Heart left ventricle (tissue), 16 donors: ENCODE data around the gene DNAAF3. TPM values are rescaled to one million over a fixed set of nuclear protein-coding genes. Genes with fewer than 3 reads are reported as not detected.
A peak's percentile ranks its signal among the peaks of the same experiment; 100 is the strongest.

ENCODE experiments used
- ATAC-seq, 4 donors: fragments of 200-7000 bp; cut with Tn5 transposase; one replicate each; pipeline ENCODE4 v1.9.1; 2020 to 2022; ENCODE audit warnings: moderate library complexity in 4 of 4, mild to moderate bottlenecking in 3 of 4, moderate number of reproducible peaks in 1 of 4
- DNase-seq, 5 donors: peaks; one replicate each; pipeline ENCODE4 v3.0.0-alpha.2; 2020
- H3K27ac ChIP-seq, 12 donors: fragments of 200-600 bp; sonication (generic) in 4 of 12; one replicate each; pipeline versions ENCODE4 v1.5.0 to v1.8.0; 2016 to 2022; ENCODE audit warnings: mild to moderate bottlenecking in 2 of 12
- H3K27me3 ChIP-seq, 9 donors: fragments of 200-600 bp; sonication (generic) in 2 of 9; one replicate each; pipeline versions ENCODE4 v1.5.1 to v1.8.0; 2016 to 2022; ENCODE audit warnings: mild to moderate bottlenecking in 3 of 9
- H3K36me3 ChIP-seq, 9 donors: fragments of 200-600 bp; sonication (generic) in 2 of 9; one replicate each; pipeline versions ENCODE4 v1.5.0 to v1.8.0; 2018 to 2022; ENCODE audit warnings: mild to moderate bottlenecking in 2 of 9
- H3K4me1 ChIP-seq, 12 donors: fragments of 200-600 bp; sonication (generic) in 4 of 12; one replicate each; pipeline versions ENCODE4 v1.5.0 to v1.8.0; 2016 to 2022; ENCODE audit warnings: mild to moderate bottlenecking in 3 of 12
- H3K4me3 ChIP-seq, 12 donors: fragments of 200-600 bp; sonication (generic) in 4 of 12; one replicate each; pipeline versions ENCODE4 v1.5.0 to v1.8.0; 2017 to 2022; ENCODE audit warnings: mild to moderate bottlenecking in 9 of 12, moderate library complexity in 4 of 12
- H3K9me3 ChIP-seq, 12 donors: fragments of 200-600 bp; sonication (generic) in 4 of 12; one replicate each; pipeline versions ENCODE4 v1.5.0 to v1.8.0; 2016 to 2022; ENCODE audit warnings: mild to moderate bottlenecking in 1 of 12
- CTCF ChIP-seq, 12 donors: fragments of 200-600 bp; sonication (generic) in 4 of 12; IDR thresholded peaks; one replicate each; pipeline versions ENCODE4 v1.5.0 to v1.8.0; 2018 to 2022; ENCODE audit warnings: antibody characterized with exemption in 12 of 12, mild to moderate bottlenecking in 5 of 12
- POLR2A ChIP-seq, 2 donors: fragments of 450-650 bp; IDR thresholded peaks; one replicate each; pipeline ENCODE4 v1.6.1; 2017; ENCODE audit warnings: antibody characterized with exemption in 2 of 2, mild to moderate bottlenecking in 2 of 2, moderate library complexity in 2 of 2
- WGBS, 4 donors: extraction: QIAGEN DNeasy Blood & Tissue Kit in 2 of 4; methylation state at CpG; one replicate each; pipeline versions ENCODE4 v1.1.5 to v1.1.7; 2013 to 2018; 5-methylcytosine and 5-hydroxymethylcytosine counted together
- intact Hi-C, 10 donors: fragments of 100-400 bp; cut with DNase I; formaldehyde crosslinking; loops; one replicate each; pipeline versions ENCODE4 v1.11.1 to v1.14.2; 2022
- polyA plus RNA-seq, 2 donors: library from polyadenylated mRNA; stranded (reverse); fragments of 200-250 nt; gene quantifications; one replicate each; pipeline ENCODE4 v1.2.3, GENCODE V29; 2013
- total RNA-seq, 9 donors: library from RNA; depleted of rRNA in 2 of 9; stranded (reverse); fragments of >200 nt in 2 of 9; fragmentation: NEBNext Ultra II Directional in 3 of 9; extraction: Animal tissue kit (Norgen Biotek cat#: 25700) in 3 of 9; gene quantifications; one replicate each; pipeline versions ENCODE4 v1.1.0 to v1.2.4, GENCODE V29; 2016 to 2023
- donor health status: ischemic (EF 13 %, LVEDD 7.1; RV severe dilation, severe dysfunction).
- donor health status: healthy with polysubstance abuse.
- donor health status: DM: no; HTN: yes; CAD: no.
- donor health status: DM: no; HTN: no; CAD: no.
- donor health status: ischemic (EF 25% LVEDD 6.9; RV normal size, moderate dysfunction).
- donor health status: ischemic (EF 25% LVEDD 5.7; RV mildly dilated, moderate dysfunction).
- donor health status: healthy.
- donor health status: DM: yes; HTN: yes; CAD: no.
- donor health status: ischemic (EF 35%, LVEDD 5.7; RV mildly dilated, moderate dysfunction).
- donor health status: nonischemic (EF 11% LVEDD 7.7; RV severe dilation, severe dysfunction).
- donor health status: DM: yes; HTN: yes; CAD: no.
- donor health status: PGD.
- donor health status: ischemic (EF 29% LVEDD 5.4; RV normal size, mild dysfunction).
- donor health status: nonischemic (EF 23%, LVEDD 6.1; RV moderate dilation, normal function).

Gene DNAAF3
- total and polyA plus RNA-seq, 11 donors, result 0.56 to 5.7 (median 2.1) TPM

GRCh38 chr19:55169136-55169535 lies 2.7 kb upstream of the DNAAF3 start:
- TF ChIP-seq CTCF (IDR thresholded peaks at IDR 0.05) (no peak), POLR2A (IDR thresholded peaks at IDR 0.05) (no peak)
- DNase-seq (no peak), ATAC-seq (no peak)
- Histone ChIP-seq H3K9me3 (no peaks in the 10 kb centered on the region), H3K27me3 (peaks cover 27 to 89% (median 61%) of the 10 kb centered on the region in 9 donors), H3K4me3 (no peak overlapping the region), H3K27ac (no peak overlapping the region), H3K36me3 (peaks cover 0 to 11% (median 0%) of the 10 kb centered on the region in 9 donors), H3K4me1 (peaks cover 0 to 26% (median 13%) of the 10 kb centered on the region in 12 donors)
- WGBS, 4 donors, result 65 to 68% (median 65%) methylated on average over 4 of the region's 4 CpGs
- intact Hi-C loops, result no loop called here

GRCh38 chr19:55165952-55166529 lies 372 bp downstream of the DNAAF3 start:
- intact Hi-C loops, result no loop called here
- Histone ChIP-seq H3K9me3 (no peaks in the 10 kb centered on the region), H3K4me1 (peaks cover 0 to 21% (median 9%) of the 10 kb centered on the region in 12 donors), H3K27ac (no peak overlapping the region), H3K36me3 (peaks cover 0 to 23% (median 0%) of the 10 kb centered on the region in 9 donors), H3K27me3 (peaks cover 5 to 87% (median 48%) of the 10 kb centered on the region in 9 donors), H3K4me3 (peak overlapping the region in 11 of 12 donors; percentile 16 to 59 (median 46))
- TF ChIP-seq CTCF (IDR thresholded peaks at IDR 0.05), result peak; percentile 10 to 63 (median 46)
- no peak for TF ChIP-seq POLR2A (IDR thresholded peaks at IDR 0.05)
- DNase-seq (peak; percentile 72 to 82 (median 74)), ATAC-seq (peak; percentile 74 to 87 (median 84))
- WGBS, 4 donors, result 0 to 3% (median 1%) methylated on average over 15 to 34 of the region's 34 CpGs

- H3K36me3 ChIP-seq, result peaks cover 0 to 23% (median 0%) of the 10 kb centered on the region in 9 donors
- no peak for ATAC-seq
- no peak overlapping the region for H3K4me3 ChIP-seq
- intact Hi-C loops, result no loop called here
- peaks cover 0 to 42% (median 14%) of the 10 kb centered on the region in 12 donors for H3K4me1 ChIP-seq
- DNase-seq, result no peak
- 40 to 57% (median 52%) methylated on average over 46 to 61 of the region's 61 CpGs for WGBS, 4 donors
- peaks cover 2 to 65% (median 23%) of the 10 kb centered on the region in 9 donors for H3K27me3 ChIP-seq
- H3K9me3 ChIP-seq, result no peaks in the 10 kb centered on the region
- TF ChIP-seq POLR2A (IDR thresholded peaks at IDR 0.05) (no peak), CTCF (IDR thresholded peaks at IDR 0.05) (no peak)
- peak overlapping the region in 1 of 12 donors; percentile 95 for H3K27ac ChIP-seq
Measured at GRCh38 chr19:55161571-55162322, 4.7 kb downstream of the DNAAF3 start.

GRCh38 chr19:55160986-55161365 lies 5.4 kb downstream of the DNAAF3 start:
- H3K9me3 ChIP-seq, result no peaks in the 10 kb centered on the region
- H3K27ac ChIP-seq, result peak overlapping the region in 3 of 12 donors; percentile 29 to 95 (median 33)
- TF ChIP-seq CTCF (IDR thresholded peaks at IDR 0.05), result no peak
- peak overlapping the region in 6 of 12 donors; percentile 4 to 83 (median 42) for H3K4me3 ChIP-seq
- H3K27me3 ChIP-seq, result peaks cover 0 to 64% (median 26%) of the 10 kb centered on the region in 9 donors
- DNase-seq, result no peak
- no peak for ATAC-seq
- H3K36me3 ChIP-seq, result peaks cover 0 to 26% (median 0%) of the 10 kb centered on the region in 9 donors
- H3K4me1 ChIP-seq, result peaks cover 0 to 43% (median 12%) of the 10 kb centered on the region in 12 donors
- intact Hi-C loops, result no loop called here
- WGBS, 4 donors, result 20 to 30% (median 26%) methylated on average over 2 to 32 of the region's 32 CpGs
